ENCODE measurements around the gene FLRT2.

DNA sequence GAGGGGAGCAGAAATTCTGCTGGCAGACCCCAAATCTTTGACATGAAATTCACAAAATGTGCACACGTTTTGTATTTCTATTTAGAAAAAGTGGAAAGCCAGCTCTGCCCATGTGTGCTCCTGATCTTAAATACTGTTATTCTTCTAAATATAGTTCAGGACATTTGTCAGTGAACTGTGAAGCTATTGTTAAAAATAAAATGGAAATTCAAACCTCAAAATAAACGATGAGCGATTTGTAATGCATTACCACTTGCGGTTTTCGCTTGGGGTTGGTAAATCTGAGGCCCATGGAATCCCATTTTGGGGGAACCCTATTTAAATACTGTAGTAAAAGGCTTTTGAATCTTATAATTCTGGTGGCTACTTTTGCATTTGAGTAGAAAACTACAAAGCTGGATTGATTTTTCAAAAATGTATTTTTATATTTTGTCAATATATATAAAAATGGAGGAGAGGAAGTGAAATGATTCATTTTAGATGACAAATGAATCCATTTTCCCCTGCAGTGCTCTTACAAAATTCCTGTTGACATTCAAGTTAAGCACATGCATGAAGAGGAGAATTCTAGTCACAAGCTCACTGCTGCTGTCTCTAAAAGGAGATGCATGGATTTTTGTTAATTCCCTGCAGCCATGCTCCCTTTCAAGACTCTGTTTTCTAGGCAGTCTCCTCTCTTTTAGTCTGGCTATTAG, 47.1 kb downstream of the FLRT2 start:
- no peak for TF ChIP-seq TAF1 (IDR thresholded peaks at IDR 0.05; ENCODE audit: low read depth, low read length)
- TF ChIP-seq POLR2A (IDR thresholded peaks at IDR 0.05; ENCODE audit: low read depth, low read length), result no peak

Data from GM12891 (cell line).